IPS-20b (cell line): ENCODE results near the gene SLC23A3.

Source experiments
- H3K27ac ChIP-seq: one replicate; pipeline ENCODE4 v1.5.1; 2013; ENCODE audit warnings: low read length
- H3K27me3 ChIP-seq: 2 replicates; pipeline ENCODE4 v1.6.1; 2013; ENCODE audit warnings: mild to moderate bottlenecking, low read length, inconsistent platforms; ENCODE audit not compliant: insufficient read depth
- H3K36me3 ChIP-seq: 2 replicates; pipeline ENCODE4 v1.6.1; 2013; ENCODE audit warnings: low read depth, mild to moderate bottlenecking, inconsistent platforms, low read length, moderate library complexity; ENCODE audit not compliant: insufficient read depth
- H3K4me1 ChIP-seq: 2 replicates; pipeline ENCODE4 v1.6.1; 2013; ENCODE audit warnings: mild to moderate bottlenecking, control low read depth, inconsistent platforms, low read length, moderate library complexity; ENCODE audit not compliant: insufficient read depth
- H3K4me3 ChIP-seq: 2 replicates; pipeline ENCODE4 v1.5.1; 2013; ENCODE audit warnings: mild to moderate bottlenecking, low read length, inconsistent platforms
- H3K9ac ChIP-seq: 2 replicates; pipeline ENCODE4 v1.6.1; 2013; ENCODE audit warnings: low read depth, mild to moderate bottlenecking, inconsistent platforms, low read length, moderate library complexity
- H3K9me3 ChIP-seq: 2 replicates; pipeline ENCODE4 v1.6.1; 2013; ENCODE audit warnings: mild to moderate bottlenecking, low read depth, low read length, inconsistent platforms; ENCODE audit not compliant: insufficient read depth

Gene SLC23A3

DNA sequence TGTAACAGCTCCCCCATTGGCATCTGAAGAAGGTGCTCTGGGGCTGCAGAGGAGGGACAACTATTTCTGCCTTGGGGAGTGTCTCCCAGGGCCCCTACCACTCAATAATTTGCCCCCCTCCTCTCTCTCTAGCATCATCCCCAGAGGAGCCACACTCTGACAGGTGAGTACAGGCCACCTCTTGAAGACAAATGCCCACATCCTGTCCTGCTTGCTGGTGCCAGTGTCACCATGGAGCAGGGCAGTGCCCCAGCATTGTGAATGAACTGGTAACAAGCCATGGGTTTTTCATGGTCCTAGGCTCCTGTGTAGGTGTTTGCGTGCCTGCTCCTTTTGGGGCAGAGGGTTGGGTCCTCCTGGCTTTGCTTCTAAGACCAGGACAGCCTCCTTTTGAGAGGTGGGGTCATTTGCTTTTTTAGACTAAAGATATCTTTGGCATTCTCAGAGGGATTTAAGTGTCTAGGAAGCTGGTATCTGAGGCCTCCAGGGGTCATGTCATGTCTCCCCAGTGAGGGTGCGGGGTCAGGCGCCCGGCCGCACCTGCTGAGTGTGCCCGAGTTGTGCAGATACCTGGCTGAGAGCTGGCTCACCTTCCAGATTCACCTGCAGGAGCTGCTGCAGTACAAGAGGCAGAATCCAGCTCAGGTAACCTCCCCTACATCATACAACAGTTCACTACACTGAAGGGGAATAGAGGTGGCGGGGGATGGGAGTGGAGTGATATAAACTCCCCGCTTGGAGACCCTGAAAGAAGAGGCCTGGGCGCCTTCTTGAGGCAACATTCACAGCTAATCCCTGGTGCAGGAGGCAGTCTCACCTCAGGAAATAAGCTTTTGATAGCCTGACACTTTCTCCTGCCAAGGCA, 10.0 kb upstream of the SLC23A3 start:
- Histone ChIP-seq H3K9ac (no peak overlapping the region), H3K4me1 (peaks cover 7% of the 10 kb centered on the region; the same call in 1 of the 2 replicates), H3K9me3 (no peaks in the 10 kb centered on the region), H3K27ac (no peak overlapping the region), H3K27me3 (no peaks in the 10 kb centered on the region), H3K36me3 (peaks cover 52% of the 10 kb centered on the region), H3K4me3 (no peak overlapping the region)

DNA sequence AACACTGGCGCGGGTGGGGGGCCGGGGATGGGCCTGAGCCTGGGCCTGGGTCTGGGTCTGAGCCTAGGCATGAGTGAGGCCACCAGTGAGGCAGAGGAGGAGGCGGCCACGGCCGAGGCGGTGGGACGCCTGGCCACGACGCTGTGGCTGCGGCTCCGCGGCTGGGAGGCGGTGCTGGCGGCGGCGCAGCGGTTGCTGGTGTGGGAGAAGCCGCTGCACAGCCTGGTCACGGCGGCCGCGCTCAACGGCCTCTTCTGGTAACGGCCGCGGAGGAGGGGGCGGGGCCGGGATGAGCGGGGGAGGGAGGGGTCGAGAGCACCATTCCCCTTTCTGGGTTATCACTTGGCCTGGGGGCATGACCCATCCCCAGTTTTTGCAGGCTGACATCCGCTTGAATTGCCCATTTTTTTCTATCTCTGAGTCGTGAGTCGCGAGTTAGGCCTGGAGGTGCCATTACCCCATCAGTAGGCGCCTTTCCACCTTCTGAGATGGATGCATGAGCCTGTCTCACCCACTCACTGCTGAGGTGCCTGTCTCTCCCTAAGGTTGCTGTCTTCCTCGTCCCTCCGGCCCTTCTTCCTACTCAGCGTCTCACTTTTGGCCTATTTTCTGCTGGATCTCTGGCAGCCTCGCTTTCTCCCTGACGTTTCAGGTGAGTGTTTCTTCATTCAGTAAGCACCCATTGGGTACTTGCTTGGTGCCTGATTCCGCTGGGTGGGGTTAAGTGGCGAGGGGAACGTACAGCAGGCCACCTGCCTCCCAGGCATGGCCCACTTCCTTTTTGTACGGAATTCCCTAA, 8.7 kb upstream of the SLC23A3 start:
- no peaks in the 10 kb centered on the region for H3K9me3 ChIP-seq
- H3K27me3 ChIP-seq = no peaks in the 10 kb centered on the region
- no peak overlapping the region for H3K27ac ChIP-seq
- peak overlapping the region; percentile 73 for H3K4me3 ChIP-seq
- H3K4me1 ChIP-seq = peaks cover 7% of the 10 kb centered on the region; the same call in 1 of the 2 replicates
- peaks cover 54% of the 10 kb centered on the region for H3K36me3 ChIP-seq
- peak overlapping the region; percentile 77; the same call in 1 of the 2 replicates for H3K9ac ChIP-seq

- peak within 1 kb of the TSS; percentile 77; the same call in 1 of the 2 replicates for H3K9ac ChIP-seq
- H3K9me3 ChIP-seq = no peaks in the 10 kb centered on the region
- H3K4me1 ChIP-seq = peaks cover 7% of the 10 kb centered on the region; the same call in 1 of the 2 replicates
- H3K27ac ChIP-seq = no peak within 1 kb of the TSS
- H3K4me3 ChIP-seq = peak within 1 kb of the TSS; percentile 73
- no peaks in the 10 kb centered on the region for H3K27me3 ChIP-seq
- H3K36me3 ChIP-seq = peaks cover 46% of the 10 kb centered on the region
Measured at GRCh38 chr2:219177552-219178376, 7.9 kb upstream of the SLC23A3 start, which contains the start of gene RETREG2. RETREG2 (plus strand) TSS chr2:219178275; CDS start chr2:219178353, 78 bp downstream.

GRCh38 chr2:219176818-219177551, 7.2 kb upstream of the SLC23A3 start, which contains the start of gene CNPPD1:
CNPPD1 (minus strand) TSS chr2:219176925; CDS start chr2:219176828, 97 bp downstream.
- H3K27ac ChIP-seq = no peak within 1 kb of the TSS
- H3K9me3 ChIP-seq = no peaks in the 10 kb centered on the region
- peak within 1 kb of the TSS; percentile 61; the same call in 1 of the 2 replicates for H3K9ac ChIP-seq
- peaks cover 7% of the 10 kb centered on the region; the same call in 1 of the 2 replicates for H3K4me1 ChIP-seq
- H3K4me3 ChIP-seq = peak within 1 kb of the TSS; percentile 73
- H3K27me3 ChIP-seq = no peaks in the 10 kb centered on the region
- H3K36me3 ChIP-seq = peaks cover 38% of the 10 kb centered on the region

DNA sequence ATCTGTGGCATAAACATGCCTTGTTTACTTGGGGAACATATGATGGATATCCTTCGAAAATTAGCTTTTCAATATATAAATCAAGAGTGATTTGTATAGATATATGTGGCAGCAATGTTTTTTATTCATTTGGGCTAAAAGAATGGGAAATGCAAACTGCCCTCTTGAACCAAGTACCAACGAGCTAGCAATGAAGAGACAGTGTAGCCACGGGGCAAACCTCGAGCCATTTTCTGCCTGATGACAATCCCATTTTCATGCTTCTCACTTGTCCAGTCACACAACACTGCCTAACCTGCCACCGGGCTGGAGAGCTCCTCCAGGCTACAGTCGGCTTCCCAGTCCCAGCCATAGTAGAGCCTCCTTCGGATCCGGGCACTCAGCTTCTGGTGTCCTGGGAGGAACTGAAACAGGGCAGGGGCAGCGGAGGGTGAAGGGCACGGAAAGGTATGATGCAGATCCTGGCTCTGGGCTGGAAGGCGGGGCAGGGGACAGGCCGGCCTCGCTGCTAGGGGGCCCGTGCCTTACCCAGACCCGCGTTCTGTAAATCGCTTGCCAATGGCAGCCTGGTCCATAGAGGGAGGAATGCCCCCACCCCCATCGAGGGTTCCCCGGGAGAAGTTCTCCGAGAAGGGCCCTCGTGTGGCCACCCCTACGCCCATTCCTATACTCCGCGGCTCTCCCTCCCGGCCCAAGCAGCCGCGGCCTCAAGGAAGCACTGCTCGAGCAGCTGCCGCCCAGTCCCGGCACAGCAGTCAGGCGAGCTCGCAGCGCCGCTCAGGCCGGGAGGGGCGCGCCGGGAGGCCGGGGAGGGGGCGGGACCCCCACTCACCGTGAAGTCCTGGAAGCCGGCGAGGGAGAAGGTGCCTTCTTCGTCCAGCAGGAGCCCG, 6.3 kb upstream of the SLC23A3 start:
- Histone ChIP-seq H3K36me3 (peaks cover 30% of the 10 kb centered on the region), H3K27ac (no peak overlapping the region)

GRCh38 chr2:219175486-219175885, 5.7 kb upstream of the SLC23A3 start:
- H3K9ac ChIP-seq = no peak overlapping the region
- peaks cover 23% of the 10 kb centered on the region for H3K36me3 ChIP-seq
- H3K27me3 ChIP-seq = no peaks in the 10 kb centered on the region
- H3K27ac ChIP-seq = no peak overlapping the region
- no peaks in the 10 kb centered on the region for H3K9me3 ChIP-seq
- H3K4me3 ChIP-seq = peak overlapping the region; percentile 73
- H3K4me1 ChIP-seq = peaks cover 7% of the 10 kb centered on the region; the same call in 1 of the 2 replicates

More for the DNA sequence above, 6.3 kb upstream of the SLC23A3 start:
- Histone ChIP-seq H3K27me3 (no peaks in the 10 kb centered on the region), H3K4me3 (peak overlapping the region; percentile 73), H3K9me3 (no peaks in the 10 kb centered on the region), H3K4me1 (peaks cover 7% of the 10 kb centered on the region; the same call in 1 of the 2 replicates), H3K9ac (peak overlapping the region; percentile 61; the same call in 1 of the 2 replicates)

DNA sequence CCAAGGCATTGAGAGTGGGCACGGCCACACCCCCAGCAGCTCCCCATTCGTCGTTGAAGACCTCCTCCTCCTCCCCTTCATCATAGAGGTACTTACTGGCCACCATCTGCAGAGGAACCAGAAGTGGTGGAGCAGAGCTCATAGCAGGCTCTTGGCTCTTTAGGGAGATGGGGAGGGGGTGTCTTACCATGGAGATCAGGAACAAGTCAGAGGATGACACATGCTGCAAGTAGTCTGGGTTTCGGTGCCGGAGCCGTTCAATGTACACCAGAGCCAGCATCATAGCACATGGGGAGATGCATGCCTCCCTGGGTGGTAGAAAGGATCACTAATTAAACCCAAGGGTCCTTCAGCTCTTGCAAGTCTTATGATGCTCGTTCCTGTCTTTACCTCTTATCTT, 5.0 kb upstream of the SLC23A3 start:
- no peak overlapping the region for H3K4me3 ChIP-seq
- H3K27me3 ChIP-seq = no peaks in the 10 kb centered on the region
- H3K9me3 ChIP-seq = no peaks in the 10 kb centered on the region
- H3K9ac ChIP-seq = no peak overlapping the region
- peaks cover 16% of the 10 kb centered on the region for H3K36me3 ChIP-seq
- H3K4me1 ChIP-seq = peaks cover 7% of the 10 kb centered on the region; the same call in 1 of the 2 replicates
- no peak overlapping the region for H3K27ac ChIP-seq

DNA sequence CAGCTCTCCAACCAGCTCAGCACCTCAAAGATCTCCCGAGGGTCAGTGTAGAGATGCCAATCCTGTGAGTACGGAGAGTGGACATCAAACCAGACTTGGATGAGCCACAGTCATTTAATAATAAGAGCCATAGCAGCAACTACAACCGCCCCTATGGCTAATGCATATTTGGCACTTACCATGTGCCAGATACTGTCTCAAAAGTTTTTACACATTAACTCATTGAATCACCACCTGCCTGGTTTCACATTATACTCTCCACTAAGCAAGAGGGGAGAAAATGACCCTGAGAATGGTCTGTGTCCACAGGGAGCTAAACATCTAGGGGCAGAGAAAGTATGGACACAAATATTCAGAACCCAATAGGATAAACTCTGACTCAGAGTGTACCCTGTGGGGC, 4.3 kb upstream of the SLC23A3 start:
- peaks cover 5% of the 10 kb centered on the region; the same call in 1 of the 2 replicates for H3K4me1 ChIP-seq
- no peaks in the 10 kb centered on the region for H3K9me3 ChIP-seq
- no peak overlapping the region for H3K9ac ChIP-seq
- no peaks in the 10 kb centered on the region for H3K27me3 ChIP-seq
- no peak overlapping the region for H3K4me3 ChIP-seq
- peaks cover 13% of the 10 kb centered on the region for H3K36me3 ChIP-seq
- H3K27ac ChIP-seq = no peak overlapping the region

GRCh38 chr2:219173176-219173575, 3.3 kb upstream of the SLC23A3 start:
- Histone ChIP-seq H3K9me3 (no peaks in the 10 kb centered on the region), H3K27ac (no peak overlapping the region), H3K9ac (no peak overlapping the region), H3K4me3 (no peak overlapping the region), H3K36me3 (peaks cover 13% of the 10 kb centered on the region), H3K4me1 (no peaks in the 10 kb centered on the region), H3K27me3 (no peaks in the 10 kb centered on the region)
